LNCAP (cell line): ENCODE measurements around the gene MUC5B.

Experiments used
- CTCF ChIP-seq: fragments of 450-650 bp; IDR thresholded peaks from 2 replicates; pipeline ENCODE4 v1.5.1; 2017; ENCODE audit warnings: mild to moderate bottlenecking

MUC5B gene

GRCh38 chr11:1205987-1206331, 16.9 kb upstream of the MUC5B start:
- no peak for TF ChIP-seq CTCF

- TF ChIP-seq CTCF = no peak
Observed at GRCh38 chr11:1206391-1207271, 16.2 kb upstream of the MUC5B start.

GRCh38 chr11:1207401-1208143, 15.3 kb upstream of the MUC5B start:
- no peak for TF ChIP-seq CTCF

GRCh38 chr11:1208144-1208393, 14.8 kb upstream of the MUC5B start:
- TF ChIP-seq CTCF = no peak

- no peak for TF ChIP-seq CTCF
Observed at GRCh38 chr11:1208394-1209261, 14.2 kb upstream of the MUC5B start.

- TF ChIP-seq CTCF = no peak
Observed at GRCh38 chr11:1209371-1210057, 13.4 kb upstream of the MUC5B start.

GRCh38 chr11:1211838-1212237, 11.0 kb upstream of the MUC5B start:
- no peak for TF ChIP-seq CTCF
